ENCODE data around the gene SYT15. TPM values are rescaled to one million over a fixed set of nuclear protein-coding genes. Genes with fewer than 3 reads are reported as not detected.

Gene SYT15
- total RNA-seq, 1 donor from 2014 or later, result 1.5 TPM

GRCh38 chr10:46540412-46541016 is 38.4 kb upstream of the SYT15 start:
- Mint-ChIP-seq H3K27ac (no peak overlapping the region), H3K9me3 (no peaks in the 10 kb centered on the region), H3K27me3 (ENCODE audit: low read depth) (peaks cover 40% of the 10 kb centered on the region), H3K36me3 (ENCODE audit: low read depth) (no peaks in the 10 kb centered on the region), H3K4me1 (ENCODE audit: low read depth) (no peaks in the 10 kb centered on the region), H3K4me3 (ENCODE audit: low read depth) (no peak overlapping the region)
- DNase-seq (ENCODE audit: low spot score), result no peak
- intact Hi-C loops (cut with micrococcal nuclease), result no loop called here

- H3K27ac Mint-ChIP-seq, result no peak overlapping the region
- no peaks in the 10 kb centered on the region for H3K9me3 Mint-ChIP-seq
- intact Hi-C loops (cut with micrococcal nuclease), result no loop called here
- H3K4me1 Mint-ChIP-seq (ENCODE audit: low read depth), result no peaks in the 10 kb centered on the region
- peaks cover 40% of the 10 kb centered on the region for H3K27me3 Mint-ChIP-seq (ENCODE audit: low read depth)
- no peak for DNase-seq (ENCODE audit: low spot score)
- no peak overlapping the region for H3K4me3 Mint-ChIP-seq (ENCODE audit: low read depth)
- H3K36me3 Mint-ChIP-seq (ENCODE audit: low read depth), result no peaks in the 10 kb centered on the region
Observed at GRCh38 chr10:46541017-46541661, 37.8 kb upstream of the SYT15 start.

GRCh38 chr10:46541735-46542566 is 37.0 kb upstream of the SYT15 start:
- Mint-ChIP-seq H3K36me3 (ENCODE audit: low read depth) (no peaks in the 10 kb centered on the region), H3K4me1 (ENCODE audit: low read depth) (no peaks in the 10 kb centered on the region), H3K27ac (no peak overlapping the region), H3K27me3 (ENCODE audit: low read depth) (peaks cover 37% of the 10 kb centered on the region), H3K4me3 (ENCODE audit: low read depth) (no peak overlapping the region), H3K9me3 (no peaks in the 10 kb centered on the region)
- intact Hi-C loops (cut with micrococcal nuclease), result no loop called here
- DNase-seq (ENCODE audit: low spot score), result no peak

GRCh38 chr10:46542567-46543465 is 36.1 kb upstream of the SYT15 start:
- Mint-ChIP-seq H3K27me3 (ENCODE audit: low read depth) (peaks cover 32% of the 10 kb centered on the region), H3K36me3 (ENCODE audit: low read depth) (no peaks in the 10 kb centered on the region), H3K4me1 (ENCODE audit: low read depth) (no peaks in the 10 kb centered on the region), H3K4me3 (ENCODE audit: low read depth) (no peak overlapping the region), H3K9me3 (no peaks in the 10 kb centered on the region), H3K27ac (no peak overlapping the region)
- no peak for DNase-seq (ENCODE audit: low spot score)
- intact Hi-C loops (cut with micrococcal nuclease), result no loop called here

GRCh38 chr10:46543466-46544377 is 35.2 kb upstream of the SYT15 start:
- DNase-seq (ENCODE audit: low spot score), result no peak
- intact Hi-C loops (cut with micrococcal nuclease), result no loop called here
- no peaks in the 10 kb centered on the region for H3K36me3 Mint-ChIP-seq (ENCODE audit: low read depth)
- peaks cover 27% of the 10 kb centered on the region for H3K27me3 Mint-ChIP-seq (ENCODE audit: low read depth)
- no peak overlapping the region for H3K27ac Mint-ChIP-seq
- no peaks in the 10 kb centered on the region for H3K9me3 Mint-ChIP-seq
- H3K4me1 Mint-ChIP-seq (ENCODE audit: low read depth), result no peaks in the 10 kb centered on the region
- H3K4me3 Mint-ChIP-seq (ENCODE audit: low read depth), result no peak overlapping the region

- Mint-ChIP-seq H3K27me3 (ENCODE audit: low read depth) (peaks cover 18% of the 10 kb centered on the region), H3K9me3 (no peaks in the 10 kb centered on the region), H3K4me3 (ENCODE audit: low read depth) (no peak overlapping the region), H3K4me1 (ENCODE audit: low read depth) (no peaks in the 10 kb centered on the region), H3K36me3 (ENCODE audit: low read depth) (no peaks in the 10 kb centered on the region), H3K27ac (no peak overlapping the region)
- intact Hi-C loops (cut with micrococcal nuclease), result no loop called here
- no peak for DNase-seq (ENCODE audit: low spot score)
Observed at GRCh38 chr10:46544989-46545791, 33.7 kb upstream of the SYT15 start.

GRCh38 chr10:46545861-46546590 is 32.9 kb upstream of the SYT15 start:
- DNase-seq (ENCODE audit: low spot score), result no peak
- H3K4me1 Mint-ChIP-seq (ENCODE audit: low read depth), result no peaks in the 10 kb centered on the region
- no peak overlapping the region for H3K4me3 Mint-ChIP-seq (ENCODE audit: low read depth)

GRCh38 chr10:46546591-46547540 is 32.1 kb upstream of the SYT15 start:
- Mint-ChIP-seq H3K4me3 (ENCODE audit: low read depth) (no peak overlapping the region), H3K36me3 (ENCODE audit: low read depth) (no peaks in the 10 kb centered on the region), H3K27me3 (ENCODE audit: low read depth) (peaks cover 9% of the 10 kb centered on the region), H3K9me3 (no peaks in the 10 kb centered on the region), H3K4me1 (ENCODE audit: low read depth) (no peaks in the 10 kb centered on the region), H3K27ac (no peak overlapping the region)
- no peak for DNase-seq (ENCODE audit: low spot score)
- intact Hi-C loops (cut with micrococcal nuclease), result no loop called here

More at GRCh38 chr10:46545861-46546590, 32.9 kb upstream of the SYT15 start:
- H3K36me3 Mint-ChIP-seq (ENCODE audit: low read depth), result no peaks in the 10 kb centered on the region
- intact Hi-C loops (cut with micrococcal nuclease), result no loop called here
- no peak overlapping the region for H3K27ac Mint-ChIP-seq
- H3K9me3 Mint-ChIP-seq, result no peaks in the 10 kb centered on the region
- peaks cover 10% of the 10 kb centered on the region for H3K27me3 Mint-ChIP-seq (ENCODE audit: low read depth)

GRCh38 chr10:46547541-46548497 is 31.1 kb upstream of the SYT15 start:
- Mint-ChIP-seq H3K4me1 (ENCODE audit: low read depth) (no peaks in the 10 kb centered on the region), H3K27me3 (ENCODE audit: low read depth) (peaks cover 8% of the 10 kb centered on the region), H3K27ac (no peak overlapping the region), H3K9me3 (no peaks in the 10 kb centered on the region), H3K36me3 (ENCODE audit: low read depth) (no peaks in the 10 kb centered on the region), H3K4me3 (ENCODE audit: low read depth) (no peak overlapping the region)
- intact Hi-C loops (cut with micrococcal nuclease), result no loop called here
- DNase-seq (ENCODE audit: low spot score), result no peak

All from activated T-helper 2 cell treated with anti-CD3 and anti-CD28 coated beads, Interferon-gamma antibody, Interleukin-2, Interleukin-4, amounts not matched to agents 10 μg/mL and 5 μg/mL and 100 μg/mL, durations not matched to agents 14 hours and 24 hours and 36 hours (primary cell).